Left ventricle myocardium inferior (tissue), 1 donor: Measurements from ENCODE around the gene CACNA1C. TPM values are rescaled to one million over a fixed set of nuclear protein-coding genes. Genes with fewer than 3 reads are reported as not detected.

Source experiments
- DNase-seq: peaks from one replicate; pipeline ENCODE4 v3.0.0-alpha.2; 2020
- H3K27ac ChIP-seq: fragments of 200-600 bp; replicated peaks from 2 replicates; pipeline ENCODE4 v1.8.0; 2021
- H3K27me3 ChIP-seq: fragments of 200-600 bp; 2 replicates; pipeline ENCODE4 v1.8.0; 2021; ENCODE audit warnings: low read depth
- H3K36me3 ChIP-seq: fragments of 200-600 bp; 2 replicates; pipeline ENCODE4 v1.8.0; 2021
- H3K4me1 ChIP-seq: fragments of 200-600 bp; 2 replicates; pipeline ENCODE4 v1.8.0; 2021
- H3K4me3 ChIP-seq: fragments of 200-600 bp; 2 replicates; pipeline ENCODE4 v1.8.0; 2021; ENCODE audit warnings: mild to moderate bottlenecking, moderate library complexity
- H3K9me3 ChIP-seq: fragments of 200-600 bp; replicated peaks from 2 replicates; pipeline ENCODE4 v1.8.0; 2021
- intact Hi-C: fragments of 100-400 bp; cut with micrococcal nuclease; formaldehyde crosslinking; loops from one replicate; pipeline ENCODE4 v1.11.0; 2022
- total RNA-seq: library from RNA; stranded (reverse); fragmentation: NEBNext Ultra II Directional; extraction: Animal tissue kit (Norgen Biotek cat#: 25700); gene quantifications from one replicate; pipeline ENCODE4 v1.2.1, GENCODE V29; 2021
- TF ChIP-seq, protein P1 (sequence below): fragments of 200-600 bp; IDR thresholded peaks from 2 replicates; pipeline ENCODE4 v1.8.0; 2021; ENCODE audit warnings: antibody characterized with exemption, mild to moderate bottlenecking, borderline replicate concordance
- donor health status: DM: no; HTN: yes; CAD: no; lungs with severe emphysema.

Gene CACNA1C
- total RNA-seq, 1 donor from 2014 or later: 137 TPM

DNA sequence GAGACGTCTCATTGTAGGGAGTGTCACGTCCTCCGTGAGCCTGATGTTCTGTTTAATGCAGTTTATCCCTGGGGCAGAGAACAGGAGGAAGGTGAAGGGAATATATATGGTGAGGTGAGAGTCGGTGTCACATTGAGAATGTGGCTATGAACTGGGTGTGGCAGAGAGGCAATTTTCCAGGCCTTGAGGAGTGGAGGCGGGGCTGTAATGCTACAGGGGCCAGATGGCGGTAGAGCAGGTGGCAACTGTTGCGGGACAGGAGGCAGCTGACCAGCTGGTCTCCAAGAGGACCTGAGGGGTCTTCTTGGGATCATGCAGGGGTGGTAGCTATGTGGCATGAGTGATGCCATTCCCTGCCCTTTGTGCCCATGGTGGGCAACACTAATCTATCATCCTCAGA, 59.6 kb downstream of the CACNA1C start:
- peaks cover 97% of the 10 kb centered on the region for H3K4me1 ChIP-seq
- intact Hi-C loops: no loop called here

DNA sequence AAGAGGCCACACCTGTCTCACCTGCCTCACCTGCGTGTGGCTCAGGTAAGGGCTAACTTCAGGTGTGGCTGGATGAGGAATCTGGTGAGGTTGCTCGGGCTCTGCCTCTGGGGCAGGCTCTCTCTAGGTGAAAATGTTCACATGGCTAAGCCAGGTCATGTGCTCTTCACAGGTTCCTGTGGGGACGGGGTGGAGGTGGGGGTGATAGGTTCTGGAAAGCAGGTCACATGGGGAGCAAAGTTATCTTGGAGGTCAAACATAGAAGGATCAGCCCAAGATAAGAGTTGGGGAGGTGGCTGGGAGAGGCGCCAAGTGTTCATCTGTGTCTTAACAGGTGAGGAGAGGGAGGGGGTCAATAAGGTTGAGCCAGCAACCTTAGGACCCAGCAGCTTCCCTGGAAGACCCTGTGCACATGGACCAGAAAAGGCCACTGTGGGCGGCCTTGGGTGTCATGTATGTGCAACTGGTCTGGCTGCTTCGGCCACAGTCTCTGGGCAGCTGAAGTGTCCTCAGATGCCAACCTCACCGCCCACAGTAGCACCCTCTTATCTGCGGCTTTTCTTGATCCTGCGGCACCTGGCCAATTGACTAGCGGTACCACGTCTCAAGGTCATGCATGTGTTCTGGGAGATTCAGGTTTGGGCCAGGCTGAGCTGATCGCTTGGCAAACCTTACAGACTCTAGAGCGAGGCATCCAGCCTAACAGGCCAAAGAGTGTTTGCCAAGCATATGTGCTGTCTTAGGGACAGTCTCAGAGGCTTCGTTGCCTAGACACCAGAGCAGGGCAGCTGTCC, 60.5 kb downstream of the CACNA1C start:
- Histone ChIP-seq H3K27ac (peak overlapping the region; percentile 88), H3K9me3 (no peaks in the 10 kb centered on the region), H3K4me1 (peaks cover 97% of the 10 kb centered on the region), H3K36me3 (peaks cover 23% of the 10 kb centered on the region), H3K27me3 (no peaks in the 10 kb centered on the region), H3K4me3 (no peak overlapping the region)
- peak; percentile 79 for DNase-seq
- intact Hi-C loops: no loop called here
- TF ChIP-seq, protein P1, sequence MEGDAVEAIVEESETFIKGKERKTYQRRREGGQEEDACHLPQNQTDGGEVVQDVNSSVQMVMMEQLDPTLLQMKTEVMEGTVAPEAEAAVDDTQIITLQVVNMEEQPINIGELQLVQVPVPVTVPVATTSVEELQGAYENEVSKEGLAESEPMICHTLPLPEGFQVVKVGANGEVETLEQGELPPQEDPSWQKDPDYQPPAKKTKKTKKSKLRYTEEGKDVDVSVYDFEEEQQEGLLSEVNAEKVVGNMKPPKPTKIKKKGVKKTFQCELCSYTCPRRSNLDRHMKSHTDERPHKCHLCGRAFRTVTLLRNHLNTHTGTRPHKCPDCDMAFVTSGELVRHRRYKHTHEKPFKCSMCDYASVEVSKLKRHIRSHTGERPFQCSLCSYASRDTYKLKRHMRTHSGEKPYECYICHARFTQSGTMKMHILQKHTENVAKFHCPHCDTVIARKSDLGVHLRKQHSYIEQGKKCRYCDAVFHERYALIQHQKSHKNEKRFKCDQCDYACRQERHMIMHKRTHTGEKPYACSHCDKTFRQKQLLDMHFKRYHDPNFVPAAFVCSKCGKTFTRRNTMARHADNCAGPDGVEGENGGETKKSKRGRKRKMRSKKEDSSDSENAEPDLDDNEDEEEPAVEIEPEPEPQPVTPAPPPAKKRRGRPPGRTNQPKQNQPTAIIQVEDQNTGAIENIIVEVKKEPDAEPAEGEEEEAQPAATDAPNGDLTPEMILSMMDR: no peak

More for the DNA sequence above, 59.6 kb downstream of the CACNA1C start:
- H3K9me3 ChIP-seq: no peaks in the 10 kb centered on the region
- no peaks in the 10 kb centered on the region for H3K27me3 ChIP-seq
- H3K27ac ChIP-seq: peak overlapping the region; percentile 88
- TF ChIP-seq, protein P1: no peak
- no peak for DNase-seq
- H3K36me3 ChIP-seq: peaks cover 18% of the 10 kb centered on the region
- no peak overlapping the region for H3K4me3 ChIP-seq

DNA sequence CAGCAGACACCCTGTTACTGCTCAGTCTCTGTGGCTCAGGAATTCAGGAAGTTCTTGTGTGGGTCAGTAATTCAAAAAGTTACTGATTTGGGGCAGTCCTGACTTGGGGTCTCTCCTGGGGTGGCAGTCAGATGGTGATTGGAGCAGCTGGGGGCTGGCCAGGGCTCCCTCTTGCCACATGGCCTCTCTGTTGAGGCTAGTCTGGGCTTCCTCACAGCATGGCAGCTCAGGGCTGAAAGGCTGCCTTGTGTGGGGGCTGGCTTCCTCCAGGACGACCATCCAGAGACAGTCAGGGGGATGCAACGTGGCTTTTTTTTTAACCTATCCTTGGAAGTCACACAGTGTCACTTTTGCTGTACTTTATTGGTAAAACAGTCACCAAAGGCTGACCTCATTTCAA, 61.3 kb downstream of the CACNA1C start:
- TF ChIP-seq, protein P1: no peak
- Histone ChIP-seq H3K4me3 (no peak overlapping the region), H3K4me1 (peaks cover 97% of the 10 kb centered on the region), H3K27ac (peak overlapping the region; percentile 88), H3K27me3 (no peaks in the 10 kb centered on the region), H3K9me3 (no peaks in the 10 kb centered on the region), H3K36me3 (peaks cover 23% of the 10 kb centered on the region)
- DNase-seq: no peak
- intact Hi-C loops: no loop called here

DNA sequence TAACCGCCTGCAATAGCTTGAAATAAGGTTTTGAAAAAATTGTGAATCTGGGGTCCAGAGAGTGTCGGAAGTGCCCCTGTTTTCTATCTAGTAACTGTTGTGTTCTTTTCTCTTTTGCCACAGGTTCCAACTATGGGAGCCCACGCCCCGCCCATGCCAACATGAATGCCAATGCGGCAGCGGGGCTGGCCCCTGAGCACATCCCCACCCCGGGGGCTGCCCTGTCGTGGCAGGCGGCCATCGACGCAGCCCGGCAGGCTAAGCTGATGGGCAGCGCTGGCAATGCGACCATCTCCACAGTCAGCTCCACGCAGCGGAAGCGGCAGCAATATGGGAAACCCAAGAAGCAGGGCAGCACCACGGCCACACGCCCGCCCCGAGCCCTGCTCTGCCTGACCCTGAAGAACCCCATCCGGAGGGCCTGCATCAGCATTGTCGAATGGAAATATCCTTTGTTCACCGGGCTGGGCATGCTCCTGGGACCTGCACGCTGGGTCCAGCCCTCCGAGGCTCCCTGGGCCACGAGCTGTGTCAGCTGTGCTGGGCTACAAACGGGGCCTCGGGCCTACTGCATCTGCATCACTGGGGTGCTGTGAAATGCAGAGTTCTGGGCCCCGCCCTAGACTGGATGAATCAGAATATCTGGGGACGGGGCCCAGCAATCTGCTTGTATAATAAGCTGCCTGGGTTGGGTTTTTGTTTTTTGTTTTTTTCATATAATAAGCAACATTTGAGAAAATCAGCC, 62.5 kb downstream of the CACNA1C start:
- TF ChIP-seq, protein P1: no peak
- Histone ChIP-seq H3K27me3 (no peaks in the 10 kb centered on the region), H3K4me1 (peaks cover 97% of the 10 kb centered on the region), H3K4me3 (no peak overlapping the region), H3K27ac (peak overlapping the region; percentile 88), H3K9me3 (no peaks in the 10 kb centered on the region), H3K36me3 (peaks cover 23% of the 10 kb centered on the region)
- intact Hi-C loops: no loop called here
- no peak for DNase-seq

DNA sequence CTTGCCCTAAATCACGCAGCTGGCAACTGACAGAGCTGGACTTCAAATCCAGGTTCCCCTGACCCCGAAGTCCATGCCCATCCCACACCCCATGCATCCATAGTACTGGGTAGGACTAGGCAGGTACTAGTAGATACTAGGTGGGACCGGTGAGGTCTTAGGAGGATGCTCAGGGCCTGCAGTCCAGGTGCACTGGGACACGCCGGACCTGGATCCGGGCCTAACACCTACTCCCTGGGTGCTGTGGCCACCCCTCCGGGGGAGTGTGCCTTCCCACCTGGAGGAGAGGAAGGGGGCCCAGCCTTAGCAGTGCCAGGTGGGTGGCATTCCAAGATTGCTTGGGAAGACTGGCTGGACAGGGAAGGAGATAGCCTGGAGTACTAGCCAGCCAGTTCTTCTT, 64.8 kb downstream of the CACNA1C start:
- Histone ChIP-seq H3K27me3 (no peaks in the 10 kb centered on the region), H3K27ac (peak overlapping the region; percentile 88), H3K4me3 (no peak overlapping the region), H3K4me1 (peaks cover 89% of the 10 kb centered on the region), H3K36me3 (peaks cover 38% of the 10 kb centered on the region), H3K9me3 (no peaks in the 10 kb centered on the region)
- TF ChIP-seq, protein P1: no peak
- intact Hi-C loops: no loop called here
- no peak for DNase-seq
